OCI-LY1 (cell line): ENCODE measurements around the gene SLAMF9.

Experiments
- H2AFZ ChIP-seq: fragments of 200-600 bp; sonication (generic), shearing (Covaris generic); 2 replicates; pipeline ENCODE4 v1.6.0; 2014; ENCODE audit warnings: antibody characterized with exemption, mild to moderate bottlenecking, low read length
- H3F3A ChIP-seq: fragments of 200-600 bp; sonication (generic), shearing (Covaris generic); 2 replicates; pipeline ENCODE4 v1.6.0; 2014; ENCODE audit warnings: mild to moderate bottlenecking, antibody characterized with exemption, low read length, moderate library complexity; ENCODE audit not compliant: insufficient read depth
- H3K27ac ChIP-seq: fragments of 200-600 bp; sonication (generic); 2 replicates; pipeline ENCODE4 v1.5.1; 2014; ENCODE audit warnings: low read length, mixed run types, mild to moderate bottlenecking, low read depth; ENCODE audit not compliant: poor library complexity, severe bottlenecking
- H3K27me3 ChIP-seq: fragments of 200-600 bp; sonication (generic); 2 replicates; pipeline ENCODE4 v1.6.0; 2014; ENCODE audit warnings: antibody characterized with exemption, mild to moderate bottlenecking, low read length, moderate library complexity; ENCODE audit not compliant: insufficient read depth
- H3K36me3 ChIP-seq: fragments of 200-600 bp; sonication (generic); 2 replicates; pipeline ENCODE4 v1.6.1; 2014; ENCODE audit warnings: mild to moderate bottlenecking, antibody characterized with exemption, low read length, moderate library complexity, mixed read lengths; ENCODE audit not compliant: insufficient read depth
- H3K4me1 ChIP-seq: fragments of 200-600 bp; sonication (generic); 2 replicates; pipeline ENCODE4 v1.5.1; 2014; ENCODE audit warnings: mild to moderate bottlenecking, low read length, moderate library complexity; ENCODE audit not compliant: insufficient read depth, severe bottlenecking
- H3K4me2 ChIP-seq: fragments of 200-600 bp; sonication (generic), shearing (Covaris generic); 2 replicates; pipeline ENCODE4 v1.6.1; 2014; ENCODE audit warnings: low read length
- H3K4me3 ChIP-seq: fragments of 200-600 bp; sonication (generic); 2 replicates; pipeline ENCODE4 v1.5.1; 2014; ENCODE audit warnings: low read length, low read depth, mild to moderate bottlenecking, mixed read lengths; ENCODE audit not compliant: poor library complexity, severe bottlenecking
- H3K79me2 ChIP-seq: fragments of 200-600 bp; shearing (Covaris generic); 2 replicates; pipeline ENCODE4 v1.6.1; 2016; ENCODE audit warnings: mixed run types, low read length, mixed read lengths; ENCODE audit not compliant: insufficient read depth
- H3K9ac ChIP-seq: fragments of 200-600 bp; sonication (generic), shearing (Covaris generic); 2 replicates; pipeline ENCODE4 v1.6.1; 2014; ENCODE audit warnings: mild to moderate bottlenecking, low read length, mixed read lengths
- H3K9me2 ChIP-seq: fragments of 200-600 bp; sonication (generic), shearing (Covaris generic); 2 replicates; pipeline ENCODE4 v1.6.1; 2014; ENCODE audit warnings: low read depth, mild to moderate bottlenecking, low read length, mixed read lengths
- H3K9me3 ChIP-seq: fragments of 200-600 bp; shearing (Covaris generic); 2 replicates; pipeline ENCODE4 v1.6.1; 2014; ENCODE audit warnings: low read length, mixed read lengths
- H4K20me1 ChIP-seq: fragments of 200-600 bp; sonication (generic), shearing (Covaris generic); 2 replicates; pipeline ENCODE4 v1.6.0; 2016; ENCODE audit warnings: mild to moderate bottlenecking, low read length; ENCODE audit not compliant: insufficient read depth
- CTCF ChIP-seq: fragments of 200-600 bp; sonication (generic), shearing (Covaris generic); IDR thresholded peaks from 2 replicates; pipeline ENCODE4 v1.5.1; 2017; ENCODE audit warnings: mild to moderate bottlenecking, antibody characterized with exemption, low read length, moderate library complexity, mixed read lengths
- EZH2 ChIP-seq: fragments of 200-600 bp; sonication (generic), shearing (Covaris generic); IDR thresholded peaks from 2 replicates; pipeline ENCODE4 v1.8.0; 2017; ENCODE audit warnings: borderline replicate concordance, mixed run types, mild to moderate bottlenecking, antibody characterized with exemption, low read length, moderate library complexity, mixed read lengths

The SLAMF9 gene

DNA sequence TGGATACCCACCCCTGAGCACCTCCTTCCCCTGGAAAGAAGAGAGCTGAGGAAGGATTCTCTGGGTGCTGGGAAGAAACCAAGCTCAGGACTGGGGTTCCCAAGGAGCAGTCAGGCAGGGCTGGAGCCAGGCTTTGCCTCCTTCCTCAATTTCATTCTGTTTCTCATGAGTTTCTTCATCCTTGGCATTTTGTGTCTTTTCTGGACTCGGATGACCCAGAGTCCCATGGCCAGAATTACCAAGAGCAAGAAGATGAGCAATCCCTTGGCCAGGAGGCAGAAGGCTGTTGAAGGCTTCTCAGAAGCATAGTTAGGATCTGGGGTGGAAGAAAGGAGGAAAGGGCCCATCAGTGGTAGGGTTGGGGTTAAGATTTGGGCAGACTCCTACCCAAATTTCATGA lies 2.5 kb downstream of the SLAMF9 start:
- H3K4me1 ChIP-seq = no peaks in the 10 kb centered on the region
- no peak overlapping the region for H3K9ac ChIP-seq
- no peak overlapping the region for H3K4me3 ChIP-seq
- H3K27ac ChIP-seq = no peak overlapping the region
- no peaks in the 10 kb centered on the region for H3K79me2 ChIP-seq
- no peaks in the 10 kb centered on the region for H3K36me3 ChIP-seq
- no peak overlapping the region for H3K4me2 ChIP-seq
- H3K9me2 ChIP-seq = no peaks in the 10 kb centered on the region
- H2AFZ ChIP-seq = no peak overlapping the region
- H4K20me1 ChIP-seq = no peaks in the 10 kb centered on the region
- no peaks in the 10 kb centered on the region; the same call in 1 of the 2 replicates for H3K27me3 ChIP-seq
- no peaks in the 10 kb centered on the region for H3K9me3 ChIP-seq
- TF ChIP-seq CTCF = no peak
- H3F3A ChIP-seq = no peaks in the 10 kb centered on the region

DNA sequence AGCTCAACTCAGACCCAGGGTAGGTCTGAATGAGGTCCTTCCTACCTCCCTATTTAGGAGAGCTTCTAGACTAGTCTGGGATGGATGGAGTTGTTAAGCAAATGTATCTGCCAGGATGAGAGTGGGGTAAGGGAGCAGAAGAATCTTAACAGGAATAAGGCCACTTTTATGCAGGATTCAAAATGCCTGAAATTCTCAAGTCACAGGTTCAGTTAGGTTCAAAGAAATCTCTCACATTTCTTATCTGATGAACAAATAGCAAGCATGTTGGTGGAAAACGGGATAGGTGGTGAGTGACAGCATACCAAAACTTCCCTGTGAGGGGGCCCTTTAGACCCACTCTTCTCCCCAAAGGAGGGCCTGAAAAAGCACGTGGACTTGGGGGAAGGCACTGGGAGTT lies 3.0 kb downstream of the SLAMF9 start:
- H3K4me2 ChIP-seq = no peak overlapping the region
- no peak for TF ChIP-seq CTCF
- no peak for TF ChIP-seq EZH2
- no peaks in the 10 kb centered on the region for H3K9me3 ChIP-seq
- no peak overlapping the region for H3K27ac ChIP-seq
- no peaks in the 10 kb centered on the region for H3K9me2 ChIP-seq
- no peak overlapping the region for H3K4me3 ChIP-seq
- H4K20me1 ChIP-seq = no peaks in the 10 kb centered on the region
- H3K27me3 ChIP-seq = no peaks in the 10 kb centered on the region
- H3K9ac ChIP-seq = no peak overlapping the region
- H3K36me3 ChIP-seq = no peaks in the 10 kb centered on the region
- no peaks in the 10 kb centered on the region for H3K4me1 ChIP-seq
- no peaks in the 10 kb centered on the region for H3F3A ChIP-seq
- no peak overlapping the region for H2AFZ ChIP-seq
- no peaks in the 10 kb centered on the region for H3K79me2 ChIP-seq

GRCh38 chr1:159949981-159950381 lies 4.1 kb downstream of the SLAMF9 start:
- Histone ChIP-seq H3K36me3 (no peaks in the 10 kb centered on the region), H3K9me2 (no peaks in the 10 kb centered on the region), H3K27me3 (no peaks in the 10 kb centered on the region), H3F3A (no peaks in the 10 kb centered on the region), H3K4me3 (no peak overlapping the region), H3K79me2 (no peaks in the 10 kb centered on the region), H3K4me1 (no peaks in the 10 kb centered on the region), H3K4me2 (no peak overlapping the region), H3K27ac (no peak overlapping the region), H3K9ac (no peak overlapping the region), H4K20me1 (no peaks in the 10 kb centered on the region), H3K9me3 (no peaks in the 10 kb centered on the region), H2AFZ (no peak overlapping the region)
- no peak for TF ChIP-seq EZH2
- TF ChIP-seq CTCF = no peak
